Transverse colon (tissue), 4 donors: ENCODE data around the gene DUSP2. TPM values are rescaled to one million over a fixed set of nuclear protein-coding genes. Genes with fewer than 3 reads are reported as not detected.

Source experiments
- DNase-seq: peaks from one replicate; pipeline ENCODE4 v3.0.0-alpha.2; 2019
- H3K27ac ChIP-seq, 4 donors: fragments of 200-600 bp; sonication (generic); 2 replicates each; pipeline ENCODE4 v1.5.1; 2016 to 2018; ENCODE audit warnings: inconsistent platforms in 4 of 4
- H3K27me3 ChIP-seq: fragments of 200-600 bp; sonication (generic); 2 replicates; pipeline ENCODE4 v1.5.1; 2017; ENCODE audit warnings: inconsistent platforms
- H3K36me3 ChIP-seq, 4 donors: fragments of 200-600 bp; sonication (generic); 2 replicates each; pipeline ENCODE4 v1.5.1; 2017 to 2019; ENCODE audit warnings: inconsistent platforms in 4 of 4
- H3K4me1 ChIP-seq, 4 donors: fragments of 200-600 bp; sonication (generic); 2 replicates each; pipeline ENCODE4 v1.5.1; 2017 to 2020; ENCODE audit warnings: inconsistent platforms in 4 of 4
- H3K4me3 ChIP-seq, 4 donors: fragments of 200-600 bp; sonication (generic); 1 replicate in 1 of 4; 2 replicates in 3 of 4; pipeline versions ENCODE4 v1.5.1 to v1.6.1; 2017 to 2019; ENCODE audit warnings: inconsistent platforms in 4 of 4
- H3K9me3 ChIP-seq, 2 donors: fragments of 200-600 bp; sonication (generic); 2 replicates each; pipeline ENCODE4 v1.5.1; 2017 to 2019; ENCODE audit warnings: inconsistent platforms in 2 of 2
- EP300 ChIP-seq: sonication (generic); formaldehyde crosslinking; IDR thresholded peaks from one replicate; pipeline ENCODE4 v1.6.1; 2017; ENCODE audit warnings: antibody characterized with exemption, low read depth
- POLR2A ChIP-seq: fragments of 450-650 bp; IDR thresholded peaks from one replicate; pipeline ENCODE4 v1.6.1; 2016; ENCODE audit warnings: antibody characterized with exemption, mild to moderate bottlenecking, moderate library complexity
- POLR2AphosphoS5 ChIP-seq, 3 donors: sonication (generic); formaldehyde crosslinking; IDR thresholded peaks; one replicate each; pipeline ENCODE4 v1.6.1; 2016; ENCODE audit warnings: antibody characterized with exemption in 3 of 3
- WGBS, 2 donors: methylation state at CpG; one replicate each; pipeline ENCODE4 v1.1.5; 2018; ENCODE audit warnings: low coverage in 1 of 2; 5-methylcytosine and 5-hydroxymethylcytosine counted together
- in situ Hi-C, 4 donors: fragments of 200-750 bp; cut with MboI; loops; one replicate each; pipeline versions ENCODE4 v1.15.0 to v1.15.1; 2017; ENCODE audit warnings: low sequenced_read_pairs in 3 of 4, low pct_ligation_motif_present in 1 of 4, low pct_unique_long_range_greater_than_20kb in 1 of 4
- intact Hi-C: fragments of 100-400 bp; cut with DNase I; formaldehyde crosslinking; loops from one replicate; pipeline ENCODE4 v1.15.1; 2023; ENCODE audit warnings: low total_unique reads
- total RNA-seq, 4 donors: library from RNA; depleted of rRNA; stranded (reverse); fragments of >200 nt; gene quantifications; one replicate each; pipeline ENCODE4 v1.1.0, GENCODE V29; 2016
- TF ChIP-seq, protein P1 (sequence below), 5 experiments: fragments of 200-600 bp in 3 of 5; fragments of 450-650 bp in 2 of 5; sonication (generic) in 3 of 5; IDR thresholded peaks; 1 replicate in 2 of 5; 2 replicates in 3 of 5; pipeline ENCODE4 v1.5.1; 2016 to 2017; ENCODE audit warnings: antibody characterized with exemption in 5 of 5, inconsistent platforms in 3 of 5, mild to moderate bottlenecking in 2 of 5, moderate library complexity in 1 of 5

Gene DUSP2
- total RNA-seq, 4 donors from 2014 or later: 1.6 to 25.1 (median 9.1) TPM; not detected in 1

DNA sequence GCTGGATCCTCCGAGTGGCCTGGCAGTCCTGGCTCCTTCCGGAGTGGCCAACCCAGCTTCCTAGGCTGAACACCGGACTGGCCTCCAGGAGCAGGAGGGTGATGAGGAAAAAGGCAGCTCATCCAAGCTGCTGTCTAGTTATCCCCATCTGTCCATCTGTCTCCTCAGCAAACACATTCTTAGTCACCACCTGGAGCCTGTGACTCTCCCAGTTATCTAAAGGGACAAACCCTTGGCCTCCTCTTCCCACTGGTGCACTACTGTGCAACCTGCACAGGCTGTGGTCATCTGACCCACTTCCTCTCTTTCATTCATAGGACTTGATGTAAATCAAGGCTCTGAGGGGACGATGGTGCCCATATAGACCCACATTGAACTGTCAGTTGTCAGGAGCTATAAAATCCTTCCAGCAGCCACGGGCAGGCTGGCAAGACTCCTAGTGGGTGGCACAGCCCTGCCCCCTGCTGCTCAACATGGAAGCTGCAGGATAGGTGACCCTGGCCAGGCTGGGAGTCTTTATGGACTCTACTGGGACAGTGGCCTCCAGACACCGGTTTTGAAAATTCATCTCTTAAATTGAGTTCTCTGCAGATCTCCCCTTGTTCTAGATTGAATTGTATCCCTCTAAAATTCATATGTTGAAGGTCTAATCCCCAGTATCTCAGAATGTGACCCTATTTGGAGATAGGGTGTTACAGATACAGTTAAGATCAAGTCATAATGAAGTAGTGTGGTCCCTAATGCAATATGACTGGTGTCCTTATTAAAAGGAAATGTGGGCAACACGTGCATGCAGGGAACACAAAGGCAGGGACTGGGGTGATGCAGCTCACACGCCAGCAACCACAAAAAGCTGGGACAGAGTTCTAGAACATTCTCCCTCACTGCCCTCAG is 29.3 kb upstream of the DUSP2 start:
- no peak overlapping the region for H3K4me3 ChIP-seq
- H3K36me3 ChIP-seq: no peaks in the 10 kb centered on the region
- H3K9me3 ChIP-seq: no peaks in the 10 kb centered on the region
- intact Hi-C loops: no loop called here
- H3K27me3 ChIP-seq: no peaks in the 10 kb centered on the region
- peak; percentile 86 for DNase-seq
- WGBS, 2 donors: 33 to 49% methylated on average over 3 to 8 of the region's 8 CpGs
- H3K27ac ChIP-seq: no peak overlapping the region
- H3K4me1 ChIP-seq: no peaks in the 10 kb centered on the region
- in situ Hi-C loops: loop anchor here in 1 of 4 donors (25.0 kb wide), 1 partner anchor 162 kb away; no protein-coding TSS in a partner anchor
- TF ChIP-seq, protein P1, sequence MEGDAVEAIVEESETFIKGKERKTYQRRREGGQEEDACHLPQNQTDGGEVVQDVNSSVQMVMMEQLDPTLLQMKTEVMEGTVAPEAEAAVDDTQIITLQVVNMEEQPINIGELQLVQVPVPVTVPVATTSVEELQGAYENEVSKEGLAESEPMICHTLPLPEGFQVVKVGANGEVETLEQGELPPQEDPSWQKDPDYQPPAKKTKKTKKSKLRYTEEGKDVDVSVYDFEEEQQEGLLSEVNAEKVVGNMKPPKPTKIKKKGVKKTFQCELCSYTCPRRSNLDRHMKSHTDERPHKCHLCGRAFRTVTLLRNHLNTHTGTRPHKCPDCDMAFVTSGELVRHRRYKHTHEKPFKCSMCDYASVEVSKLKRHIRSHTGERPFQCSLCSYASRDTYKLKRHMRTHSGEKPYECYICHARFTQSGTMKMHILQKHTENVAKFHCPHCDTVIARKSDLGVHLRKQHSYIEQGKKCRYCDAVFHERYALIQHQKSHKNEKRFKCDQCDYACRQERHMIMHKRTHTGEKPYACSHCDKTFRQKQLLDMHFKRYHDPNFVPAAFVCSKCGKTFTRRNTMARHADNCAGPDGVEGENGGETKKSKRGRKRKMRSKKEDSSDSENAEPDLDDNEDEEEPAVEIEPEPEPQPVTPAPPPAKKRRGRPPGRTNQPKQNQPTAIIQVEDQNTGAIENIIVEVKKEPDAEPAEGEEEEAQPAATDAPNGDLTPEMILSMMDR (IDR thresholded peaks at IDR 0.05): peak; percentile 82 to 92 (median 88)
- no peak for TF ChIP-seq POLR2AphosphoS5 (IDR thresholded peaks at IDR 0.05)

DNA sequence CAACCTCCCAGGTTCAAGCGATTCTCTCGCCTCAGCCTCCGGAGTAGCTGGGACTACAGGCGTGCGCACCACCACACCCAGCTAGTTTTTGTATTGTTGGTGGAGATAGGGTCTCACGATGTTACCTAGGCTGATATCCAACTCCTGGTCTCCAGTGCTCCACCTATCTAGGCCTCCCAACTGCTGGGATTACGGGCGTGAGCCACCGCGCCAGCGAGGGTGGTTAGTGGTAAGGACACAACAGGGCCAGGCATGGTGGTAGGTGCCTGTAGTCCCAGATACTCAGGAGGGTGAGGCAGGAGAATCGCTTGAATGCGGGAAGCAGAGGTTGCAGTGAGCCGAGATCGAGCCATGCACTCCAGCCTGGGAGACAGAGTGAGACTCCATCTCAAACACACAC is 26.6 kb upstream of the DUSP2 start:
- TF ChIP-seq, protein P1 (IDR thresholded peaks at IDR 0.05): no peak
- no peak for TF ChIP-seq POLR2AphosphoS5 (IDR thresholded peaks at IDR 0.05)
- H3K4me3 ChIP-seq: no peak overlapping the region
- H3K27ac ChIP-seq: no peak overlapping the region
- H3K9me3 ChIP-seq: no peaks in the 10 kb centered on the region
- 94 to 100% methylated on average over 4 to 15 of the region's 15 CpGs for WGBS, 2 donors
- no peaks in the 10 kb centered on the region for H3K27me3 ChIP-seq
- no peaks in the 10 kb centered on the region for H3K4me1 ChIP-seq
- intact Hi-C loops (no loop called here), in situ Hi-C loops (no loop called here)
- H3K36me3 ChIP-seq: no peaks in the 10 kb centered on the region
- no peak for DNase-seq

DNA sequence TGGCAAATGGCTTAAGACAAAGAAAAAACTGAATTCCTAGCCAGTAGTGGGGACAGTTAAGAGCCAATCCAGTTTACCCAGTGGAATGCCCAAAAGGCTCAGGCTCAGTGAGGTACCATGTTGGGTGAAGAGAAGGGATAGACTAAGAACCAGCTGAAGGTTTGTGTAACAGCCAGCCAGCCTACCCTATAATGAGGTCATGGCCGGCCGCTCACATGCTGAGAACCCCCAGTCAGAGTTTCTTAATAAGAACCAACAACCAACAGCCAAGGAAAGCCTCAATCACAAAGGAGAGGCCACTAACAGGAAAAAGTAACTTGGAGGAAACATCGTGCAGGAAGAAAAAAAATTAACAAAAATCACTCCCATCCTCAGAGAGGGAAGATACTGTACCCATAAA is 25.4 kb upstream of the DUSP2 start:
- H3K4me1 ChIP-seq: no peaks in the 10 kb centered on the region
- 93 to 100% methylated on average over 2 to 3 of the region's 3 CpGs for WGBS, 2 donors
- H3K27ac ChIP-seq: no peak overlapping the region
- TF ChIP-seq EP300 (no peak), POLR2A (no peak), POLR2AphosphoS5 (IDR thresholded peaks at IDR 0.05) (no peak)
- TF ChIP-seq, protein P1 (IDR thresholded peaks at IDR 0.05): no peak
- H3K9me3 ChIP-seq: no peaks in the 10 kb centered on the region
- H3K27me3 ChIP-seq: no peaks in the 10 kb centered on the region
- intact Hi-C loops (no loop called here), in situ Hi-C loops (no loop called here)
- H3K4me3 ChIP-seq: no peak overlapping the region
- no peaks in the 10 kb centered on the region for H3K36me3 ChIP-seq
- DNase-seq: no peak

DNA sequence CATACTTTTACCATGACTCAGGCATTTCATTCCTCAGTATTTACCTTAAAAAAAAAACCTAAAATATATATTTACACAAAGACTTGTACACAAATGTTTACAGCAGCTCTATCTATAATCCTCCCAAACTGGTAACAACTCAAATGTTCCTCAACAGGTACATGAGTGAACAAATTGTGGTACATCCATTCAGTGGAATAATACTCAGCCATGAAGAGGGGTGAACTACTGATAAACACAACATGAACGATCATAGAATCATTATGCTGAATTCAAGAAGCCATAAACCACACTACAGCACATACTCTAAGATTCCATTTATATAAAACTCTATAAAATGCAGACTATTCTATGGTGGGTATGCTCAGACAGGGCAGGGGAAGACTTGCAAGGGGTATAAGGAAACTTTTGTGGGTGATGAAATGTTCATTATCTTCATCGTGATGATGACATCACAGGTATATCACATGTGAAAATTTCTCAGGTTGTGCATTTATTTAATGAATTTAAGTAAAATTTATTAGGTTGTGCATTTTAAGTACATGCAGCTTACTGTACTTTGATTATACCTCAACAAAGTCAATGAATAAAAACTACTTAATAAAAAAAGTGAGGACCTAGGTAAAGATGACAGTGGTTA is 24.7 kb upstream of the DUSP2 start:
- Histone ChIP-seq H3K27me3 (no peaks in the 10 kb centered on the region), H3K4me1 (no peaks in the 10 kb centered on the region), H3K9me3 (no peaks in the 10 kb centered on the region), H3K36me3 (no peaks in the 10 kb centered on the region), H3K27ac (no peak overlapping the region), H3K4me3 (no peak overlapping the region)
- in situ Hi-C loops: no loop called here
- intact Hi-C loops: no loop called here
- TF ChIP-seq EP300: no peak
- TF ChIP-seq POLR2AphosphoS5 (IDR thresholded peaks at IDR 0.05): no peak
- TF ChIP-seq POLR2A: no peak
- TF ChIP-seq, protein P1 (IDR thresholded peaks at IDR 0.05): no peak
- WGBS, 2 donors: 67 to 87% methylated on average over 1 to 2 of the region's 2 CpGs
- no peak for DNase-seq
